Choroid plexus epithelial cell (primary cell): Measurements from ENCODE around the gene ATCAY.

ENCODE experiments used
- DNase-seq: peaks from one replicate; pipeline ENCODE4 v3.0.0-alpha.2; 2010; ENCODE audit warnings: low read depth
- H3K4me3 ChIP-seq: 2 replicates; pipeline ENCODE4 v1.5.1; 2011; ENCODE audit warnings: low read depth, mild to moderate bottlenecking, control low read depth, low read length, moderate library complexity
- CTCF ChIP-seq: conservative IDR thresholded peaks from 2 replicates; pipeline ENCODE4 v1.5.1; 2011; ENCODE audit warnings: low read depth, mild to moderate bottlenecking, control low read depth, inconsistent platforms, low read length, moderate library complexity

The ATCAY gene, protein sequence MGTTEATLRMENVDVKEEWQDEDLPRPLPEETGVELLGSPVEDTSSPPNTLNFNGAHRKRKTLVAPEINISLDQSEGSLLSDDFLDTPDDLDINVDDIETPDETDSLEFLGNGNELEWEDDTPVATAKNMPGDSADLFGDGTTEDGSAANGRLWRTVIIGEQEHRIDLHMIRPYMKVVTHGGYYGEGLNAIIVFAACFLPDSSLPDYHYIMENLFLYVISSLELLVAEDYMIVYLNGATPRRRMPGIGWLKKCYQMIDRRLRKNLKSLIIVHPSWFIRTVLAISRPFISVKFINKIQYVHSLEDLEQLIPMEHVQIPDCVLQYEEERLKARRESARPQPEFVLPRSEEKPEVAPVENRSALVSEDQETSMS

DNA sequence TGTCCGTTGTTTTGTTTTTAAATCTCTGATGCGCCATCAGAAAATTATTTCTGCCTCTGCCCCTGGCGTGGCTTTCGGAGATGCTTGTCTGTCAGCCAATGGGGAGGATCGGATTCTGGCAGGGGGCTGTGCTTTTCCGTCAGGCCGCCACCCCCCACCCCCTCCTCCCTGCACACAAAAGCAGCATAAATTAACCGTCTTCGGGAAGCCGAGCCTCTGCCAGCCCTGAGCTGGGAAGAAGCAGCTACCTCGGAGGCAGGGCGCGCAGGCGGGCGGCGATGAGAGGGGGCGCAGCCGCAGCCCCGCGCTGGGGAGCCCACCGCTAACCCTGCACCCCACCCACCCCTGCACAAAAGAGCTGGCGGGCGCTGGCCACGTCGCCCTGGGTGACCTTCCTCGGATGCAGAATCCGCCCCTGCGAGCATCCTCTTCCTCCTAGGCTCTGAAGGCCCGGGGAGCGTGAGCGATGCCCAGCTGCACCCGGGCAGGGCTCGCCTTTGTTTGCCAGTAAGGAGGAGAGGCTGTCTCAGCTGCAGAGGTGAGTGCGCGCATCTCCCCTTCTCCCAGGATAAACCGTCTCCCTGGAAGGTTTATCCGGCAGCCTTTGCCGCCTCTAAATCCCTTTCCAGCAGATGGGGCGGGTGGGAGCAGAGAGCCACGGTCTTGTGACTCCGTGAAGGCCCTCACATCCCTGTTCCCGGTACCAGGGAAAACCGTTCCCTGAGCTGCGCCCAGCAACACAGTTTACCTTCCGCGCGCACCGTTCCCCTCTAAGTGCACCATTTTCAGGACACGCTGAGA is at the start of gene ATCAY:
ATCAY (plus strand) TSS at position 215 of the 801 bp plus-strand sequence. CDS start 5,083 bp downstream, outside the sequence.
- TF ChIP-seq CTCF = no peak
- DNase-seq = no peak
- H3K4me3 ChIP-seq = no peak within 1 kb of the TSS

GRCh38 chr19:3831601-3832000 is 48.9 kb upstream of the ATCAY start:
- DNase-seq = no peak
- no peak overlapping the region for H3K4me3 ChIP-seq
- TF ChIP-seq CTCF = no peak

DNA sequence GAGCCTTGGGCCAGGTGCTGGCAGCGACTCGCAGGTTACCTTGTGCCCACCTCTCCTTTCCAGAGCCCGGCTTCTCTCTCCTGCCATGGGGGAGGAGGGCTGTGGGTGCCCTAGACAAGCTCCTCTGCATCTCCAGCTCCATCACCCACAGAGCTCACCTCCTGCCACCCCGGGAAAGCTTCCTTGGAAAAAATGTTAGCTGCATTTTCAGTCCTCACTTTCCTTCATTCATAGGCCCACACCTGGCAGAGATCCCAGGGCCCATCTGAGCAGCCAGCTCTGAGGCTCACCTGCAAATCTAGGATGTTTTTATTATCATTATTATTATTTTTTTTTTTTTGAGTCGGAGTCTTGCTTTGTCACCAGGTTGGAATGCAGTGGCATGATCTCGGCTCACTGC is 48.5 kb upstream of the ATCAY start:
- no peak for DNase-seq
- no peak overlapping the region for H3K4me3 ChIP-seq
- TF ChIP-seq CTCF = no peak

GRCh38 chr19:3833578-3834348 is 46.7 kb upstream of the ATCAY start:
- no peak for DNase-seq
- TF ChIP-seq CTCF = no peak

GRCh38 chr19:3834349-3835054 is 46.0 kb upstream of the ATCAY start:
- no peak for DNase-seq
- TF ChIP-seq CTCF = no peak
- no peak overlapping the region for H3K4me3 ChIP-seq

More at GRCh38 chr19:3833578-3834348, 46.7 kb upstream of the ATCAY start:
- H3K4me3 ChIP-seq = no peak overlapping the region

GRCh38 chr19:3835055-3835435 is 45.4 kb upstream of the ATCAY start:
- TF ChIP-seq CTCF = no peak
- DNase-seq = no peak
- no peak overlapping the region for H3K4me3 ChIP-seq
